HepG2 (cell line): Measurements from ENCODE around the gene ZKSCAN1. TPM values are rescaled to one million over a fixed set of nuclear protein-coding genes. Genes with fewer than 3 reads are reported as not detected.

Source experiments
- ATF1 ChIP-seq: IDR thresholded peaks from 2 replicates; pipeline ENCODE4 v1.6.1; 2016; ENCODE audit warnings: mild to moderate bottlenecking, control low read depth
- FIP1L1 ChIP-seq: fragments of 200-400 bp; formaldehyde crosslinking; IDR thresholded peaks from 2 replicates; pipeline ENCODE4 v1.6.1; 2018; ENCODE audit warnings: low read depth, mild to moderate bottlenecking, low read length, moderate library complexity, borderline replicate concordance; ENCODE audit not compliant: insufficient read depth
- FOXK1 ChIP-seq: sonication (generic); formaldehyde crosslinking; IDR thresholded peaks from 2 replicates; pipeline ENCODE4 v1.4.0; 2020; ENCODE audit warnings: low read depth, missing genetic modification reagents, borderline replicate concordance
- HMGA1 ChIP-seq: sonication (generic); formaldehyde crosslinking; conservative IDR thresholded peaks from 2 replicates; pipeline ENCODE4 v1.4.0; 2020; ENCODE audit warnings: missing genetic modification reagents
- KAT7 ChIP-seq: IDR thresholded peaks from 2 replicates; pipeline ENCODE4 v1.6.1; 2018; ENCODE audit warnings: borderline replicate concordance, missing compliant biosample characterization
- MTF1 ChIP-seq: sonication (generic); formaldehyde crosslinking; IDR thresholded peaks from 2 replicates; pipeline ENCODE4 v1.5.0; 2020; ENCODE audit warnings: missing genetic modification reagents
- NFE2 ChIP-seq: sonication (generic); formaldehyde crosslinking; IDR thresholded peaks from 2 replicates; pipeline ENCODE4 v1.4.0; 2020; ENCODE audit warnings: missing genetic modification reagents
- POLR2AphosphoS5 ChIP-seq: IDR thresholded peaks from 2 replicates; pipeline ENCODE4 v1.6.1; 2012; ENCODE audit warnings: low read depth, low read length
- SKI ChIP-seq: fragments of 450-650 bp; IDR thresholded peaks from one replicate; pipeline ENCODE4 v1.6.1; 2018; ENCODE audit warnings: mild to moderate bottlenecking; ENCODE audit not compliant: partially characterized antibody
- TRIM24 ChIP-seq: sonication (generic); formaldehyde crosslinking; IDR thresholded peaks from 2 replicates; pipeline ENCODE4 v1.8.0; 2022; ENCODE audit warnings: mild to moderate bottlenecking, missing genetic modification reagents
- ZBTB42 ChIP-seq: sonication (generic); formaldehyde crosslinking; IDR thresholded peaks from 2 replicates; pipeline ENCODE4 v1.5.0; 2020; ENCODE audit warnings: mild to moderate bottlenecking, missing genetic modification reagents
- ZFP1 ChIP-seq: IDR thresholded peaks from 2 replicates; pipeline ENCODE4 v1.6.1; 2016
- ZNF501 ChIP-seq: sonication (generic); formaldehyde crosslinking; IDR thresholded peaks from 2 replicates; pipeline ENCODE4 v1.5.1; 2020; ENCODE audit warnings: mild to moderate bottlenecking, moderate library complexity, missing genetic modification reagents
- ZNF709 ChIP-seq: sonication (generic); formaldehyde crosslinking; IDR thresholded peaks from 2 replicates; pipeline ENCODE4 v1.5.0; 2020; ENCODE audit warnings: mild to moderate bottlenecking, missing genetic modification reagents
- ZNF75D ChIP-seq: sonication (generic); formaldehyde crosslinking; IDR thresholded peaks from 2 replicates; pipeline ENCODE4 v1.8.1; 2023; ENCODE audit warnings: missing genetic modification reagents, mild to moderate bottlenecking, borderline replicate concordance
- ZNF788 ChIP-seq: sonication (generic); formaldehyde crosslinking; IDR thresholded peaks from 2 replicates; pipeline ENCODE4 v1.5.0; 2020; ENCODE audit warnings: mild to moderate bottlenecking, missing genetic modification reagents, borderline replicate concordance
- polyA plus RNA-seq, 8 experiments: library from polyadenylated mRNA; depleted of rRNA in 3 of 8; stranded (reverse) in 7 of 8; unstranded in 1 of 8; fragments of >200 nt; fragmentation: Illumina TruSeq in 4 of 8; extraction: Trizol in 4 of 8; gene quantifications; 2 replicates each; pipeline versions ENCODE4 v1.2.1 to v1.2.3, GENCODE V29; 2011 to 2016; ENCODE audit warnings: low read depth in 4 of 8, missing spikeins in 1 of 8, mixed read lengths in 1 of 8; ENCODE audit not compliant: insufficient read depth in 1 of 8
- total RNA-seq, 5 experiments: library from RNA; depleted of rRNA; stranded (reverse); fragments of >200 nt; fragmentation: Illumina TruSeq; extraction: Trizol; gene quantifications; 2 replicates each; pipeline ENCODE4 v1.2.3, GENCODE V29; 2016; ENCODE audit warnings: low read depth in 1 of 5
- TF ChIP-seq, protein P1 (sequence below): sonication (generic); formaldehyde crosslinking; IDR thresholded peaks from 2 replicates; pipeline ENCODE4 v1.4.0; 2020; ENCODE audit warnings: missing genetic modification reagents
- TF ChIP-seq, protein P2 (sequence below): IDR thresholded peaks from 2 replicates; pipeline ENCODE4 v1.6.1; 2016; ENCODE audit warnings: low read depth, borderline replicate concordance
- TF ChIP-seq, protein P3 (sequence below): sonication (generic); formaldehyde crosslinking; IDR thresholded peaks from 2 replicates; pipeline ENCODE4 v1.8.0; 2022; ENCODE audit warnings: mild to moderate bottlenecking, missing genetic modification reagents, borderline replicate concordance
- TF ChIP-seq, protein P4 (sequence below): sonication (generic); formaldehyde crosslinking; IDR thresholded peaks from 2 replicates; pipeline ENCODE4 v1.4.0; 2020; ENCODE audit warnings: missing genetic modification reagents
- TF ChIP-seq, protein P5 (sequence below): sonication (generic); formaldehyde crosslinking; IDR thresholded peaks from 2 replicates; pipeline ENCODE4 v1.4.0; 2020; ENCODE audit warnings: mild to moderate bottlenecking, missing genetic modification reagents
- TF ChIP-seq, protein P6 (sequence below): sonication (generic); formaldehyde crosslinking; conservative IDR thresholded peaks from 2 replicates; pipeline ENCODE4 v1.4.0; 2020; ENCODE audit warnings: missing genetic modification reagents

Gene ZKSCAN1
- total and polyA plus RNA-seq, 2 of the 13 experiments (the other 11 are each of a cell fraction or from before 2014, with no cell fraction given), result 46.4 to 60.6 TPM

DNA sequence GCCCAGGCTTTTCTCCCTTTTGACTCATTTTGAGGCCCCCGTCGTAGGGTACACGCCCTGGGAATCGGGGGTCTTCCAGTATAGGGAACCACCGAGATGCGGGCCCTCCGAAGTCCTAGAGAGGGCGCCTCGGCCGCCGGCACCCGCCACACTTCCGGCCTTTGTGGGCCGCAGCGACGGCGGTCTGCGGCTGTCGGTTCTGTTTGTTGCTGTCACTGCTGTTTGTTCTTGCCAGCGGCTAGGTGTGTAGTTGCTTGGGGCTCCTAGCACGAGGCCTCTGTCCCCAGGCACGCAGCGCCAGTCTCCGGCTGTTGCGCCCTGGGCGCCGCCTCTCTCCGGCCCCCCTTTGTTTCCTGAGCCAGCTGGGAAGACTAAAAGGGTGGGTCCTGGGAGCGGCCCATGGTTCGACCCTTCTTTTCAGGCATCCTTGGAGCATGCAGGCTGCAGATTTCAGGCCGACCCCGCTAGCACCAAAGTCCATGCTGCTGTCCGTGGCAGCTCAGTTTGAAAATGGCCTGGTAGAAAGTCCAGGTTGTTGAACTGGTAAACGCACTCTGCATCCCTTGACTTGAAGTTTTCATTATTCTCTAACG is 17.8 kb upstream of the ZKSCAN1 start (continued):
- TF ChIP-seq ZNF788 (CRISPR knock-in tag), result peak; percentile 90; the same call in 1 of the 2 replicates
- TF ChIP-seq TRIM24 (CRISPR knock-in tag), result no peak
- TF ChIP-seq SKI, result peak; percentile 87
- no peak for TF ChIP-seq KAT7 (CRISPR knock-in tag)
- TF ChIP-seq ZNF709 (CRISPR knock-in tag), result peak; percentile 28; the same call in 1 of the 2 replicates
- TF ChIP-seq, protein P1, sequence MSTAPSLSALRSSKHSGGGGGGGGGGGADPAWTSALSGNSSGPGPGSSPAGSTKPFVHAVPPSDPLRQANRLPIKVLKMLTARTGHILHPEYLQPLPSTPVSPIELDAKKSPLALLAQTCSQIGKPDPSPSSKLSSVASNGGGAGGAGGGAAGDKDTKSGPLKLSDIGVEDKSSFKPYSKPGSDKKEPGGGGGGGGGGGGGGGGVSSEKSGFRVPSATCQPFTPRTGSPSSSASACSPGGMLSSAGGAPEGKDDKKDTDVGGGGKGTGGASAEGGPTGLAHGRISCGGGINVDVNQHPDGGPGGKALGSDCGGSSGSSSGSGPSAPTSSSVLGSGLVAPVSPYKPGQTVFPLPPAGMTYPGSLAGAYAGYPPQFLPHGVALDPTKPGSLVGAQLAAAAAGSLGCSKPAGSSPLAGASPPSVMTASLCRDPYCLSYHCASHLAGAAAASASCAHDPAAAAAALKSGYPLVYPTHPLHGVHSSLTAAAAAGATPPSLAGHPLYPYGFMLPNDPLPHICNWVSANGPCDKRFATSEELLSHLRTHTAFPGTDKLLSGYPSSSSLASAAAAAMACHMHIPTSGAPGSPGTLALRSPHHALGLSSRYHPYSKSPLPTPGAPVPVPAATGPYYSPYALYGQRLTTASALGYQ (CRISPR knock-in tag), result peak; percentile 82
- TF ChIP-seq, protein P2, sequence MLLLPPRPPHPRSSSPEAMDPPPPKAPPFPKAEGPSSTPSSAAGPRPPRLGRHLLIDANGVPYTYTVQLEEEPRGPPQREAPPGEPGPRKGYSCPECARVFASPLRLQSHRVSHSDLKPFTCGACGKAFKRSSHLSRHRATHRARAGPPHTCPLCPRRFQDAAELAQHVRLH (CRISPR knock-in tag), result peak; percentile 89; the same call in 1 of the 2 replicates
- peak; percentile 81 for TF ChIP-seq FOXK1 (CRISPR knock-in tag)
- no peak for TF ChIP-seq ATF1 (CRISPR knock-in tag)
- TF ChIP-seq NFE2 (CRISPR knock-in tag), result no peak
- peak; percentile 72; the same call in 1 of the 2 replicates for TF ChIP-seq ZNF501
- TF ChIP-seq FIP1L1, result no peak
- peak; percentile 82 for TF ChIP-seq POLR2AphosphoS5
- TF ChIP-seq, protein P3, sequence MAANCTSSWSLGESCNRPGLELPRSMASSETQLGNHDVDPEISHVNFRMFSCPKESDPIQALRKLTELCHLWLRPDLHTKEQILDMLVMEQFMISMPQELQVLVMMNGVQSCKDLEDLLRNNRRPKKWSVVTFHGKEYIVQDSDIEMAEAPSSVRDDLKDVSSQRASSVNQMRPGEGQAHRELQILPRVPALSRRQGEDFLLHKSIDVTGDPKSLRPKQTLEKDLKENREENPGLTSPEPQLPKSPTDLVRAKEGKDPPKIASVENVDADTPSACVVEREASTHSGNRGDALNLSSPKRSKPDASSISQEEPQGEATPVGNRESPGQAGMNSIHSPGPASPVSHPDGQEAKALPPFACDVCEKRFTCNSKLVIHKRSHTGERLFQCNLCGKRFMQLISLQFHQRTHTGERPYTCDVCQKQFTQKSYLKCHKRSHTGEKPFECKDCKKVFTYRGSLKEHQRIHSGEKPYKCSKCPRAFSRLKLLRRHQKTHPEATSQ (CRISPR knock-in tag), result 0 out of 2 replicates have a peak, but pooled peaks have one; percentile 11
- 0 out of 2 replicates have a peak, but pooled peaks have one; percentile 59 for TF ChIP-seq ZBTB42
- peak; percentile 72 for TF ChIP-seq ZFP1 (CRISPR knock-in tag)
- TF ChIP-seq, protein P4, sequence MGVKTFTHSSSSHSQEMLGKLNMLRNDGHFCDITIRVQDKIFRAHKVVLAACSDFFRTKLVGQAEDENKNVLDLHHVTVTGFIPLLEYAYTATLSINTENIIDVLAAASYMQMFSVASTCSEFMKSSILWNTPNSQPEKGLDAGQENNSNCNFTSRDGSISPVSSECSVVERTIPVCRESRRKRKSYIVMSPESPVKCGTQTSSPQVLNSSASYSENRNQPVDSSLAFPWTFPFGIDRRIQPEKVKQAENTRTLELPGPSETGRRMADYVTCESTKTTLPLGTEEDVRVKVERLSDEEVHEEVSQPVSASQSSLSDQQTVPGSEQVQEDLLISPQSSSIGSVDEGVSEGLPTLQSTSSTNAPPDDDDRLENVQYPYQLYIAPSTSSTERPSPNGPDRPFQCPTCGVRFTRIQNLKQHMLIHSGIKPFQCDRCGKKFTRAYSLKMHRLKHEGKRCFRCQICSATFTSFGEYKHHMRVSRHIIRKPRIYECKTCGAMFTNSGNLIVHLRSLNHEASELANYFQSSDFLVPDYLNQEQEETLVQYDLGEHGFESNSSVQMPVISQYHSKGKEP (CRISPR knock-in tag), result no peak
- TF ChIP-seq, protein P5, sequence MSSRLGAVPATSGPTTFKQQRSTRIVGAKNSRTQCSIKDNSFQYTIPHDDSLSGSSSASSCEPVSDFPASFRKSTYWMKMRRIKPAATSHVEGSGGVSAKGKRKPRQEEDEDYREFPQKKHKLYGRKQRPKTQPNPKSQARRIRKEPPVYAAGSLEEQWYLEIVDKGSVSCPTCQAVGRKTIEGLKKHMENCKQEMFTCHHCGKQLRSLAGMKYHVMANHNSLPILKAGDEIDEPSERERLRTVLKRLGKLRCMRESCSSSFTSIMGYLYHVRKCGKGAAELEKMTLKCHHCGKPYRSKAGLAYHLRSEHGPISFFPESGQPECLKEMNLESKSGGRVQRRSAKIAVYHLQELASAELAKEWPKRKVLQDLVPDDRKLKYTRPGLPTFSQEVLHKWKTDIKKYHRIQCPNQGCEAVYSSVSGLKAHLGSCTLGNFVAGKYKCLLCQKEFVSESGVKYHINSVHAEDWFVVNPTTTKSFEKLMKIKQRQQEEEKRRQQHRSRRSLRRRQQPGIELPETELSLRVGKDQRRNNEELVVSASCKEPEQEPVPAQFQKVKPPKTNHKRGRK (CRISPR knock-in tag), result no peak
- TF ChIP-seq MTF1, result 0 out of 2 replicates have a peak, but pooled peaks have one; percentile 57
- TF ChIP-seq HMGA1 (CRISPR knock-in tag), result no peak
- TF ChIP-seq, protein P6, sequence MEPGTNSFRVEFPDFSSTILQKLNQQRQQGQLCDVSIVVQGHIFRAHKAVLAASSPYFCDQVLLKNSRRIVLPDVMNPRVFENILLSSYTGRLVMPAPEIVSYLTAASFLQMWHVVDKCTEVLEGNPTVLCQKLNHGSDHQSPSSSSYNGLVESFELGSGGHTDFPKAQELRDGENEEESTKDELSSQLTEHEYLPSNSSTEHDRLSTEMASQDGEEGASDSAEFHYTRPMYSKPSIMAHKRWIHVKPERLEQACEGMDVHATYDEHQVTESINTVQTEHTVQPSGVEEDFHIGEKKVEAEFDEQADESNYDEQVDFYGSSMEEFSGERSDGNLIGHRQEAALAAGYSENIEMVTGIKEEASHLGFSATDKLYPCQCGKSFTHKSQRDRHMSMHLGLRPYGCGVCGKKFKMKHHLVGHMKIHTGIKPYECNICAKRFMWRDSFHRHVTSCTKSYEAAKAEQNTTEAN, result 0 out of 2 replicates have a peak, but pooled peaks have one; percentile 33
- no peak for TF ChIP-seq ZNF75D (CRISPR knock-in tag)
